Measurements from ENCODE around the gene SETD4. TPM values are rescaled to one million over a fixed set of nuclear protein-coding genes. Genes with fewer than 3 reads are reported as not detected.

The SETD4 gene
- total RNA-seq, 6 experiments from 2014 or later = 7.6 to 10.1 (median 8.7) TPM

- no peak for TF ChIP-seq CTCF (IDR thresholded peaks at IDR 0.05)
- no peak for DNase-seq
- Mint-ChIP-seq H3K4me3 (no peak overlapping the region), H3K36me3 (ENCODE audit: low read depth) (peaks cover 48% of the 10 kb centered on the region), H3K27me3 (ENCODE audit: insufficient read depth) (no peaks in the 10 kb centered on the region; the same call in 1 of the 2 replicates), H3K4me1 (ENCODE audit: low read depth) (peaks cover 9% of the 10 kb centered on the region), H3K27ac (no peak overlapping the region), H3K9me3 (no peaks in the 10 kb centered on the region)
Measured at GRCh38 chr21:36052860-36053714, 7.2 kb downstream of the SETD4 start.

- no peaks in the 10 kb centered on the region for H3K9me3 Mint-ChIP-seq
- H3K27ac Mint-ChIP-seq = no peak overlapping the region
- no peaks in the 10 kb centered on the region for H3K4me1 Mint-ChIP-seq (ENCODE audit: low read depth)
- no peaks in the 10 kb centered on the region; the same call in 1 of the 2 replicates for H3K27me3 Mint-ChIP-seq (ENCODE audit: insufficient read depth)
- peaks cover 42% of the 10 kb centered on the region for H3K36me3 Mint-ChIP-seq (ENCODE audit: low read depth)
- TF ChIP-seq CTCF (IDR thresholded peaks at IDR 0.05) = no peak
- no peak overlapping the region for H3K4me3 Mint-ChIP-seq
- DNase-seq = no peak
Measured at GRCh38 chr21:36048357-36048756, 12.0 kb downstream of the SETD4 start.

GRCh38 chr21:36047139-36047538 is 13.2 kb downstream of the SETD4 start:
- H3K36me3 Mint-ChIP-seq (ENCODE audit: low read depth) = peaks cover 42% of the 10 kb centered on the region
- H3K27ac Mint-ChIP-seq = no peak overlapping the region
- no peaks in the 10 kb centered on the region; the same call in 1 of the 2 replicates for H3K27me3 Mint-ChIP-seq (ENCODE audit: insufficient read depth)
- no peak for TF ChIP-seq CTCF (IDR thresholded peaks at IDR 0.05)
- no peaks in the 10 kb centered on the region for H3K4me1 Mint-ChIP-seq (ENCODE audit: low read depth)
- H3K4me3 Mint-ChIP-seq = no peak overlapping the region
- no peaks in the 10 kb centered on the region for H3K9me3 Mint-ChIP-seq
- no peak for DNase-seq

GRCh38 chr21:36045993-36046392 is 14.3 kb downstream of the SETD4 start:
- TF ChIP-seq CTCF (IDR thresholded peaks at IDR 0.05) = no peak
- Mint-ChIP-seq H3K36me3 (ENCODE audit: low read depth) (peaks cover 36% of the 10 kb centered on the region), H3K9me3 (no peaks in the 10 kb centered on the region), H3K27me3 (ENCODE audit: insufficient read depth) (no peaks in the 10 kb centered on the region; the same call in 1 of the 2 replicates), H3K27ac (no peak overlapping the region), H3K4me3 (no peak overlapping the region), H3K4me1 (ENCODE audit: low read depth) (no peaks in the 10 kb centered on the region)
- DNase-seq = no peak

- Mint-ChIP-seq H3K4me3 (no peak overlapping the region), H3K9me3 (no peaks in the 10 kb centered on the region), H3K27ac (peak overlapping the region; percentile 49; the same call in 1 of the 2 replicates), H3K27me3 (ENCODE audit: insufficient read depth) (no peaks in the 10 kb centered on the region), H3K4me1 (ENCODE audit: low read depth) (no peaks in the 10 kb centered on the region), H3K36me3 (ENCODE audit: low read depth) (peaks cover 26% of the 10 kb centered on the region)
- no peak for DNase-seq
- no peak for TF ChIP-seq CTCF (IDR thresholded peaks at IDR 0.05)
Measured at GRCh38 chr21:36044056-36044455, 16.3 kb downstream of the SETD4 start.

All from HFFc6 (cell line).